NCI-H2196 (cell line): ENCODE measurements around the gene GSTM4.
A peak's percentile ranks its signal among the peaks of the same experiment; 100 is the strongest.

Source experiments
- DNase-seq: peaks from one replicate; lab custom pipeline; 2025; ENCODE audit not compliant: unreplicated experiment; lab: John Stamatoyannopoulos, UW

GSTM4 gene

DNA sequence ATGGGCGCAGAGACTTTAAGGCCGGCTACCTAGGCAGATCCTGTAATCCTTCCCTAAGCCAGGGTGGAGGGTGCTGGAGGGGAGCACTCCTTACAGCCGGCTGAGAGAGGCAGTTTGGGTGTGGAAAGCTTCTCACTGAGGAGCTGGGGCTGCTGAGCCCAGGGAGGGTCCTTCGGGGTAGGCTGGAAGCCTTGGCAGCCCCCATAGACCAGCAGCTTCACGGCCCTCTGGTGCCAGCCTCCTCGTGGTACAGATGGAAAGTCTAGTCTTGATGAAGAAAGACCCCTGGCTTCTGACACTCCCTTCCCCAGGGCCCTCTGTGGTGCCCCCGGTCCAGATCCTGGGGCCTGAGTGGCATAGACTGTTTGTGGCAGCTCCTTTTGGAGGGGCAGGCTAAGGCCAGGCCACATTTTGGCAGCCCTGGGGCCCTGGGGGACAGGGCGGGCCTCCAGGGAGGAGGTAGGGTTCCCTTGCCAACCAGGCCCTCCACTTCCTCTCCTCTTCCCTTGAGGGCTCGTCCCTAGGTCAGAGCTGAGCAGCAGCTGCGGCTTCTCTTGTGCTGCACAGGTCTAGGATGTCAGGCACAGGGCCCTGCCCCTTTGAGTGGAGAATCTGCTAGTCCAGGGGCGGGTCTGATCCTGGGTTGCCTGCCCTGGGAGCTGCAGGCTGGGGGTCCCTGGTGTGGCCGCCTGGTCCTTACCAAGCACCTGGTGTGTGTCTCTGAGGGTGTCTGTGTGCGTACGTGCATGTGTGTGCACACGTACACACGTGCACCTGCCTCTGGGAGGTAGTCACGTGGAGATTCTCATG lies 31.5 kb upstream of the GSTM4 start:
- DNase-seq = peak; percentile 12

DNA sequence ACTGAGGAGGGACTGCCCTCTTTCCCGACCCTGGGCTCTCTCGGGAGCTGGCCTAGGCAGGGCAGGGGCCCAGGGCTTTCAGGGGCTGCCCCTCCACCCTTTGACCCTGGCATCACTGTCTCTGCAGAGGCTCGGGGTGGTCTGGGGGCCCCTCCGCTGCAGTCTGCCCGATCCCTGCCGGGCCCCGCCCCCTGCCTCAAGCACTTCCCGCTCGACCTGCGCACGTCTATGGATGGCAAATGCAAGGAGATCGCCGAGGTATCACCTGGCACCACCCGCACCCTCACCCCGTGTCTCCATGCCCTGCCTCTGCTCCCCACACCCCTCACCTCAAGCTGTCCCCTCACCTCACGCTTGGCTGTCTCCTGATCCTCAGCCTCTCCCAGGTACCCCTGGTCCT lies 30.7 kb upstream of the GSTM4 start:
- DNase-seq = no peak

DNA sequence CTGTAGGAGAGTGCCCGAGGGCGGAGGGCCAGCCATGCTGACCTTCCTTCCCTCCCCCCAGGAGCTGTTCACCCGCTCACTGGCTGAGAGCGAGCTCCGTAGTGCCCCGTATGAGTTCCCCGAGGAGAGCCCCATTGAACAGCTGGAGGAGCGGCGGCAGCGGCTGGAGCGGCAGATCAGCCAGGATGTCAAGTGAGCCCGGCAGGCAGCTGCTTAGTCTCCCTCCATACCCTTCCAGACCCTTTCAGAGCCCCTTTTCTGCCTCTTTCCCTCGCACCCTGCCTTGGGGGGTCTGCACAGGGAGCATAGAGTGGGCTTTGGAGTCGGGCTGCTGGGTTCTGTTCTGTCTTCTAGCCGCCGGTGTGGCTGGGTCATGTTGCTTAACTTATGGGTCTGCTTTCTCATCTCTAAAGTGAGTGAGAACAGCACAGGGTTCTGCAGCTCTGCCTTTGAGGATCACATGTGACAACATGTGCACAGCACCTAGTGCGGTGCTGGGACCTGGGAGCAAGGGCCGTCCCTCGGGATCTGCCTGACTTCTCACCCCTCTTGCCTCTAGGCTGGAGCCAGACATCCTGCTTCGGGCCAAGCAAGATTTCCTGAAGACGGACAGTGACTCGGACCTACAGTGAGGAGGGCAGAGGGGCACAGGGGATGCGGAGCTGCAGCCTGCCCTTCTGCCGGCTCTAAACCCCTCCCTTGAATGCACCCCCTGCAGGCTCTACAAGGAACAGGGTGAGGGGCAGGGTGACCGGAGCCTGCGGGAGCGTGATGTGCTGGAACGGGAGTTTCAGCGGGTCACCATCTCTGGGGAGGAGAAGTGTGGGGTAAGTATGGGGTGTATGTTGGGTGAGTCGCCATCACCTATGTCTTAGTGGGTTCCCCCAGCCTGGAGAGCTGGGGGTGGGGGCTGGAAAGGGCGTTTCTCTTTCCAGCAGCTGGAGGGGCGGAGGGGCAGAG lies 30.0 kb upstream of the GSTM4 start:
- no peak for DNase-seq

DNA sequence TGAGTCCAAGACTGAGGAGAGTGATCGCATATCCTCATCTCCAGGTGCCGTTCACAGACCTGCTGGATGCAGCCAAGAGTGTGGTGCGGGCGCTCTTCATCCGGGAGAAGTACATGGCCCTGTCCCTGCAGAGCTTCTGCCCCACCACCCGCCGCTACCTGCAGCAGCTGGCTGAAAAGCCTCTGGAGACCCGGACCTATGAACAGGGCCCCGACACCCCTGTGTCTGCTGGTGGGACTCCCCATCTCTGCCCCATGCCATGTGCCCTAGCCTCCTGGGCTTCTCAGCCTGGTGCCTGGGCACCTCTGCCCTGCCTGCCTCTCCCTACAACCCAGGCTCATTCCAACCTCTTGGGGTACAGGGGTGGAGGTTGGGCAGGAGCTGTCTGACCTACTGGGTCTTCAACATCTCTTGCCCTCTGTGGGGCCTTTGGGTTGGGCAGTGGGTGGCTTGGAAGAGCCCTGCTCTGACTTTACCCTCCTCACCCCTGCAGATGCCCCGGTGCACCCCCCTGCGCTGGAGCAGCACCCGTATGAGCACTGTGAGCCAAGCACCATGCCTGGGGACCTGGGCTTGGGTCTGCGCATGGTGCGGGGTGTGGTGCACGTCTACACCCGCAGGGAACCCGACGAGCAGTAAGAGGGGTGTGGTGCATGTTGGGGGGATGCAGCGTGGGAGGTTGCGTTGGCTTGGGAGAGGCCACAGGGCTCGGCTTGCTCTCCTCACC lies 29.1 kb upstream of the GSTM4 start:
- no peak for DNase-seq

DNA sequence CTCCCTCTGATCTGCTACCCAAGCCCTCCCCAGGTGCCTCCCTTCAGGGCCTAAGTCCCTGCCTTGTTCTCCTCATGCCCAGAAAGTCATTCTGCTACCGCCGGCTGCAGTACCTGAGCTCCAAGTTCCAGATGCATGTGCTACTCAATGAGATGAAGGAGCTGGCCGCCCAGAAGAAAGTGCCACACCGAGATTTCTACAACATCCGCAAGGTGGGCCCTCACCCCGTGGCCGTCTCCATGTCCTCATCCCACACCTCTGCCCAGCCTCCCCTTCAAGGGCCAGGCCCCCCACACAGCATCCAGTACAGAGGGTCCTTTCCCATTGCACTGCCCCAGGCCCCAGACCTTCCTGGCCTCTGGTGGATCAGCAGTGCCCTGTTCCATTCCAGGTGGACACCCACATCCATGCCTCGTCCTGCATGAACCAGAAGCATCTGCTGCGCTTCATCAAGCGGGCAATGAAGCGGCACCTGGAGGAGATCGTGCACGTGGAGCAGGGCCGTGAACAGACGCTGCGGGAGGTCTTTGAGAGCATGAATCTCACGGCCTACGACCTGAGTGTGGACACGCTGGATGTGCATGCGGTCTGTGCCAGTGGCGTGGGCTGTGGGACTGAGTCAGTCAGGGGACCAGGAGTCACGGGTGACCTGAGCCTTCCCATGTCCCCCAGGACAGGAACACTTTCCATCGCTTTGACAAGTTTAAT lies 28.1 kb upstream of the GSTM4 start:
- no peak for DNase-seq

DNA sequence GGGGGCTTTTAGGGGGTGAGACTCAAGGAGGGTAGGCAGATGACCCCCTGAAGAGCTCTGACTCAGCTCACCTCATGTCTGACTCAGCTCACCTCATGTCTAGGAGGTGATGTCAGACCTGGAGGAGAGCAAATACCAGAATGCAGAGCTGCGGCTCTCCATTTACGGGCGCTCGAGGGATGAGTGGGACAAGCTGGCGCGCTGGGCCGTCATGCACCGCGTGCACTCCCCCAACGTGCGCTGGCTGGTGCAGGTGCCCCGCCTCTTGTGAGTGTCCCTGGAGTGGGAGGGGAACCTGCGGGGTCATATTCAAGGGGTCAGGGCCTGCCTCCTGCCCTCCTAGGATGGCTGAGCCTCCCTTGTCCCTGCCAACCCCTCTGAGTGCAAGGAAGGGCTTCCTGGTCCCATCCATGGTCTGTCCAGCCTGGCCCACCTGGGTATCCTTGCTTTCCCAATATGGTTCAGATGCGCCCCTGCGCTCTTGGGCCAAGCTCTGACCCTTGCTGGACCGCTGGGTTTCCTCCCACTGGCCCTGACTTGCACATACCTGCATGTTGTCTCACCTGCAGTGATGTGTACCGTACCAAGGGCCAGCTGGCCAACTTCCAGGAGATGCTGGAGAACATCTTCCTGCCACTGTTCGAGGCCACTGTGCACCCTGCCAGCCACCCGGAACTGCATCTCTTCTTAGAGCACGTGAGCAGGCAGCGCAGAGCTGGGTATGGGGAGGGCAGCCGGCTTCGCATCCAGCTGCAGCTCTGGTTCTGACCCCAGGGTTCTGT lies 27.2 kb upstream of the GSTM4 start:
- DNase-seq = peak; percentile 42

DNA sequence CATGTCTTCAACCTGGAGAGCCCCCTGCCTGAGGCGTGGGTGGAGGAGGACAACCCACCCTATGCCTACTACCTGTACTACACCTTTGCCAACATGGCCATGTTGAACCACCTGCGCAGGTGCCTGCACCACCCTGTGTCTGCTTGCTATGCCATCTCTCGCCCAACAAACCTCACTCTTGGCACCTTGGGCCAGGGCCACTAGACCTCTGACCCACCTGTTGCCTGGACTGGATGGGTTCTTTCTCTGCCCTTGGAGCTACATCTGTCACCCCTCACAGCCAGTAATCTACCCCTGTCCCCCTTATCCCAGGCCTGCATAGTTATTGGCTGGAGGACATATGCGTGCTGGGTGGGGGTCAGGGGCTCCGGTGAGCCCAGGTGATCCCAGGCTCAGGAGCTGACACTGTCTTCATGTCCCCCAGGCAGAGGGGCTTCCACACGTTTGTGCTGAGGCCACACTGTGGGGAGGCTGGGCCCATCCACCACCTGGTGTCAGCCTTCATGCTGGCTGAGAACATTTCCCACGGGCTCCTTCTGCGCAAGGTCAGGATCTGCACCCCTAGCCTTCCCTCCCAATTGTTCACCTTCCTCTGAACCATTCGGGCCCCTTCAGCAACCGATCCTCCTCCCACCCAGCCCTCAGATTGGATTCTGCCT lies 26.4 kb upstream of the GSTM4 start:
- no peak for DNase-seq

DNA sequence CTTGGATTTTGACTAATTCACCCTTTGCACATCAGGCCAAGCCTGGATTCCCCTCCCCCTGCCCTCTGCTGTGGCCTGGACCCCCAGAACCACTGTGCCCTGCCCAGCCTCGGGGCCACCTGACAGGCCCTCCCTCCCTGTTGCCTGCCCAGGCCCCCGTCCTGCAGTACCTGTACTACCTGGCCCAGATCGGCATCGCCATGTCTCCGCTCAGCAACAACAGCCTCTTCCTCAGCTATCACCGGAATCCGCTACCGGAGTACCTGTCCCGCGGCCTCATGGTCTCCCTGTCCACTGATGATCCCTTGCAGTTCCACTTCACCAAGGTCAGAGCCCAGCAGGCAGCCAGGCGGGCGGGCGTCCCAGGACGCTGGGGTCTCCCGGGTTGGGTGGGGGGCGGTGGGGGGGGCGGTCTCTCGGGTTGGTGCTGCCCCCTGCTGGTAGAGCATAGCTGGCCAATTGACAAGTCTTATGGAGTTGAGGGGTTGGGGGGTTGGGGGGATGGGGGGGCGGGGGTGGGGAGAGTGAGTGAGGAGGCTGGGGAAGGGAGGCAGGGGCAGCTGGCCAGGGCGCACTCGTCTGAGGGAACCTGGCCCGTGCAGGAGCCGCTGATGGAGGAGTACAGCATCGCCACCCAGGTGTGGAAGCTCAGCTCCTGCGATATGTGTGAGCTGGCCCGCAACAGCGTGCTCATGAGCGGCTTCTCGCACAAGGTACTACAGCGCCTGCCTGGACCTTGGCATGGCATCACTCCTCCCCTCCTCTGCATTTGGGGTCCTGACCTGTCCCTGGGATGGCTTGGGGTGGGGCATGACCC lies 25.6 kb upstream of the GSTM4 start:
- no peak for DNase-seq

DNA sequence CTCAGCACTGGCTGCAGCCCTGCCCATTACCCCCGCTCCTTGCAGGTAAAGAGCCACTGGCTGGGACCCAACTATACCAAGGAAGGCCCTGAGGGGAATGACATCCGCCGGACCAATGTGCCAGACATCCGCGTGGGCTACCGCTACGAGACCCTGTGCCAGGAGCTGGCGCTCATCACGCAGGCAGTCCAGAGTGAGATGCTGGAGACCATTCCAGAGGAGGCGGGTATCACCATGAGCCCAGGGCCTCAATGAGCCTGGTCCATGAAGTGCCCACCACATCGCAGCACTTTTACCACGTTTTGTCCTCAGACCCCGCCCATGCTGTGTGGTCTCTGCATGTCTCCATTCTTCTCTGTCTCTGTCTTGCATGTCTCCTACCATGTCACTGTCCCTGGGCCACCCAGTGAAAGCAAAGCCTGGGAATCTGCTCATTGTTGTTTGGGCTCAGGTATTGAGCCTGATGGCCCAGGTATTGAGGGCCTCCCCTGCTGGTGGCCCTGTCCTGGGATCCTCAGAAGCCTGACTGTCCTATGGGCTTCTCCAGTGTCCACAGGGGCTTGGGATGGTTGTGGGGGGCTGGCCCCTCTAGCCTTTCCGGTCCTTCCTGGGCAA lies 24.9 kb upstream of the GSTM4 start:
- no peak for DNase-seq

DNA sequence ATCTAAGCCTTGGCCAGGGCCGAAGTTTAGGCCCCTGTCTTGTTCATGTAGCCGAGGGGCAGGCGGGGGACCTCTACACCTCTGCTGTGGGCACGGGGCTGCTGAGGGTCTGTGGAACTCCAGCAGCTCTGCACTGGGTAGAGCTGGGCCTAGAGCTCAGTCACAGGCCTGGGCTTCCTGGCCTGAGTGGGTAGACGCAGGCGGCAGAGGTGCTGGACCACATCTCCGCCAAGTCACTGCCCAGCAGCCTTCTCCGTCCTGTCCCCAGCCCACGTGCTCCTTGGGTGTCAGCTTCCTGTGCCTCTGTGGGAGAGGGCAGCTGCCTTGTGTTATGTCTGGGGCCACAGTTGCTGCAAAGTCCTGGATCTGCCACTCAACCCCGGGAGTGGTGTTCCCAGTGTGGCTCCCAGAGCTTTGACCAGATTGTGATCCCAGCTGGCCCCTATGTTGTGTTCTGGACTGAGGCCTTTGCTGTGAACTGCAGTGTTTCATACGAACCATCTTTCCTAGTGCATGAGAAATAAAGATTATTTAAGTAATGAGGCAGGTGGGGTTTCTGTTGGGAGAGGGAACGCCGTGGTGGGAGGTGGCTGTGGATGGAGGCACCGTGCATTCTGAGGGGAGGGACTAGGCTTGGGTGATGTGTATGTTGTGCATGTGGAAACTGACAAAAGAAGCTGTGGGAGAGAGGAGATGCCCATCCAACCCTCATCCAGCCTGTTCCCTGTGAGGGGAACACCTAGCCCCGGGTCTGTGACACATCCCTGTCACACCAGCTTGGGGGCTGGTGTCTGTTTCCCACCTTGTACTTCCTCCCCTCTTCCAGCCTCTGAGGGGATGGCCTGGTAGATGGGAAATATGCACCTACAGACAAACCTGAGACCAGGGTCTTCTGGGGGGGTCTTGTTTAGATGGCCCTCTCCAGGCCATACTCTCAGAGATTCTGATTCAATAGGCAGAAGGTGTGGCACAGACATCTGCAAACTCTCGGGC lies 24.1 kb upstream of the GSTM4 start:
- no peak for DNase-seq

DNA sequence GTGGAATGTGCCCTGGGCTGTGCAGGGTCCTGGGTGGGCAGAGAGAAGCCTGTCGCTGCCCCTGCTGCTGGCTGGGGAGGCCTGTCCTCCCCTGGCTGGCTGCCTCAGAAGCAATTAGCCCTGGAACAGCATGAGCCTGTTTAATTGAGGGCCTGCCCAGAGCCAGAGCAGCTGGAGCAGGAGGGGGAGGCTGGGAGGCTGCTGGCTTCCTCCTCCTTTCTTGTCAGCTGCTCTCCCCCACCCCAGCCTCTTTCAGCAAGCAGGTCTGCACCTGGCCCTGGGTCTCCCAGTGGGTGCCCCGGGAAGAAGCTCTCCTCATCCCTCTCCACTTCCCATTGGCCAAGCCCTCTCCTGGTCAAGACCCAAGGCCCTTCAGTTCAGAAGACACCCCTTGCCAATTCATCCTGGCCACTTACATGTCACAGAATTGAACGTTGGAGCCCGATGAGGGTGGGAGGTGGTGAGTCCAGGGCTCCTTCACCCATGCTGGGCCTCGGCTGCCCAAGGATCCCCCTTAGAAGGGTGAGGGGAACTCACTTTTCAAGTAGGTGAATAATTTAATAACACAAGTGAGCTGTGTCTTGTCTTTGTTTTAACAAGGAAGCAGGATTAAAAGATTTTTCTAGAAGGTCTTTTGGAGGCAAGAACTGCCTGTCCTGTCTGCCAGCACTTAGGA lies 23.1 kb upstream of the GSTM4 start:
- DNase-seq = peak; percentile 85

DNA sequence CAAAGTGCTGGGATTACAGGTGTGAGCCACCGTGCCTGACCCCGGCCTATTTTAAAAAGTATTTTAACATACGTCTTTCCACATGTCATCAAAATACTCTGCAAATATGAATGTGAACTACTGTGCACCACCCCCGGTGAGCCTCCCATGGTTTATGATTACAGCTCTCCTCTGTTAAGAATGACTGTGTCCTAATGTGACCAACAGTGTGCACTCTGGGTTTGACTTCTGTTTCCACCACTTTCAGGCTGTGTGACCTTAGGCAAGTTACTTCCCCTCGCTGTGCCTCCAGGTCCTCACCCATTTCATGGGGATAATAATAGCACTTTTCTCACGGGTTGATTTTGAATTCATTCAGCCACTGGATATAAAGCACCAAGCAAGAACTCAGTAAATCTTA lies 21.6 kb upstream of the GSTM4 start:
- no peak for DNase-seq

DNA sequence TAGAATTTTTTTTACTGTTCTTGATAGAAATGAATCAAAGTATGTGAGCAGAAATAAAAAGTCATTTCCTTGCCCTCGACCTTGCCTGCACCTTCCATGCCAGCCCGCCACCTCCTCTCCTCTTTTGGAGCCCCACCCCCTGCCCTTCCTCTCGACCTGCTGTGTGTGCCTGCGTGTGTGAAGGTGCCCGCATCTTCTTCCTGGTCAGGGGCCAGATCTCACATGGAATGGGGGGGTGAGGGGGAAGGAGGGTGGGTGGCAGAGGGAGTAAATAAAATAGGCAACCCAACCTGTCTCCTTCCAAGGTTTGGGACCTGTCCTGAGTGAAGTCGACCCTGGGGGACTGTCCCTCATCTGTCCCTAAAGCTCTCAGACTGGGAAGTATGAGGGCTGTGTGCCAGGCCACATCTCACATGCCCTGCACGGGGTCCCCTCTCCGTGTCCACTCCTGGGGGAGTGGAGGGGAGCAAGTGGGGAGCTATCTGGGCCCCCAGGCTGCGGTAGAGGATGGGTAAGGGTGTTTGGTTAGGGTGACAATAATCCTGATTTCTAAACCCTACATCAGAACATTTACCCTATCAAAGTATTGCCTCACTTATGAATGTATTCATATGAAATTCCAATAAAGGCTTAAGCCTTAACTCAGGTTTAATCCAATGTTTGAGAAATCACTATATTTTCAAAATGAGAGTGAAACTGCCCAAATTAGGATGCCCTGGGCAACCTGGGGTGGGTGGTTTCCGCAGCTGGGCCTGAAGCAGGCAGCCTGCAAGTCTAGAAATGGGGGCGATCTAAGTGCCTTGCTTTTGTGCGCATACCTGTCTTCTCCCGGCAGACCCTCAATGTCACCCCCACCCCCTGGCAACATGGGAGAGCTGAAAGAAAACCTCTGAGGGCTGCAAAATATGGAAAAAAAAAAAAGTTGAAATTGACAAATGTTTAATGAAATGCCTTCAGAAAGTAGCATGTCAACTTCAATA lies 20.8 kb upstream of the GSTM4 start:
- no peak for DNase-seq

DNA sequence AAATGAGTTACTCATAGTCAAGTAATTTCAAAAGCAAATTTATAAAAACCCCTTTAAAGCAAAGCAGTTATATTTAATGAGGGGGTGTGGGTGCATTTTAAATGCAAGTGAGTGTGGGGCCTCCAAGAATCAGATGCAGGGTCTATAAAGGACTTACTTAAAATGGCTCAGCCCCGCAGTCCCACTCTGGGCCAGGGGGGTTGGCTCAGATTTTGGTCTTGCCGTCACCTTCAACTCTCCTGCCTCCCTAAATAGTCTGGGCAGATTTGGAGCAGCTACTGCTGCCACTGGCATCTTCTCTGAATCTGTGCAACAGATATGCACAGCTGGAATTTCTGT lies 20.1 kb upstream of the GSTM4 start:
- DNase-seq = no peak

DNA sequence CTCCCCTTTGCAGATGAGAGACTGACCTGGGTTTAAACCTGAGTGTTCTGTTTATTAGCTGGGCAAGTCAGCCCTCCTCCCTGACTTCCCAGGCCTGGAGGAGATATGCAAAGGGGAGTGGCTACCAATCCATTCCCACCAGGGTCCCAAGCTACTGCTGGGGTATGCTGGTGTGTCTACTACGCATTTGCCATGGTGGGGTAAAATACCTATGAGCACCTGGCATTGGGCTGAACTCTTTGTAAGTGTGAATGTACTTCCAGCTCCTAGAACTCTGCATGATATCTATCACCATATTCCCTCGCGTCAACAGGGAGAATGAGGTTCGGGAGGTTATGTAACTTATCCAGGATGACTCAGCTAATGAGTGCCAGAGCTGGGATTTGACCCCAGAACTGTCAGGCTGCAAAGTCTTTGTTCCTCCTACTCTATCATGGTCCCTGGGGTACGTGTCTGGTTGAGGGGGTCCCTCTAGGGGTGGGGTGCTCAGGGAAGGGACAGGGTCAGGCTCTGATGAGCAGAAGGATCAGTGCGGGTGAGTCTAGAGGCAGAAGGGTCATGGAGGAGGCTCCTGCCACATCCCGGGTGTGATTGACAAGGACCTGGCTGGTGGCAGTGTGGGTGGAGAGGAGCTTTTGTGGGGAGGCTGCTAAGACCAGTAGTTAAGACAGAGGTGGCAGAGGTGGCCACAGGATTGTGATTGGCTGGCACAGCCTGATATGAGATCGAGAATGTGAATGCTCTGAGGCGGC lies 19.5 kb upstream of the GSTM4 start:
- no peak for DNase-seq
